Fibroblast of villous mesenchyme (primary cell): ENCODE data around the gene PELI3. TPM values are rescaled to one million over a fixed set of nuclear protein-coding genes. Genes with fewer than 3 reads are reported as not detected.

ENCODE experiments used
- DNase-seq: peaks from one replicate; pipeline ENCODE4 v3.0.0-alpha.2; 2010; ENCODE audit warnings: low read depth
- H3K4me3 ChIP-seq: 2 replicates; pipeline ENCODE4 v1.5.1; 2011; ENCODE audit warnings: low read depth, mild to moderate bottlenecking, low read length
- total RNA-seq: library from RNA; depleted of rRNA; stranded (reverse); fragments of >200 nt; gene quantifications from 2 replicates; pipeline ENCODE4 v1.2.3, GENCODE V29; 2012
- TF ChIP-seq, protein P1 (sequence below): IDR thresholded peaks from 2 replicates; pipeline ENCODE4 v1.5.1; 2012; ENCODE audit warnings: low read depth, mild to moderate bottlenecking, low read length; ENCODE audit not compliant: insufficient read depth

Gene PELI3
- total RNA-seq, 1 donor = 10.8 TPM

DNA sequence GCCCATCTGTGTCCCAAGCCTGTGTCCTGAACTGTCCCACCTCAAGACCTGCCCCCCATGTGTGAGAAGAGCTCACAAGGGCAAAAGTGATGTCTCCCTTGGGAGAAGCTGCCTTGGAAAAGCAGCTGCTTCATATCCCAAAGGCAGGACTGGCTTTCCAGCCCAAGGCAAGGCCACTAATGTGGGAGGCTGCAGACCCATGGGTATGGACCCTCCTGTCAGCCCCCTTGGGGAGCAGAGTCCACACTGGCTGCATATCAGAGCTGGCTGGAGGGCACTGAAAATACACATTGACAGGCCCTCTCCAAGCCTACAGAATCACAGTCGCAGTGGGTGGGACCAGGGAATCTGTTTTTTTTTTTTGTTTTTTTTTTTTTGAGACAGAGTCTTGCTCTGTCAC, 2.7 kb downstream of the PELI3 start:
- TF ChIP-seq, protein P1, sequence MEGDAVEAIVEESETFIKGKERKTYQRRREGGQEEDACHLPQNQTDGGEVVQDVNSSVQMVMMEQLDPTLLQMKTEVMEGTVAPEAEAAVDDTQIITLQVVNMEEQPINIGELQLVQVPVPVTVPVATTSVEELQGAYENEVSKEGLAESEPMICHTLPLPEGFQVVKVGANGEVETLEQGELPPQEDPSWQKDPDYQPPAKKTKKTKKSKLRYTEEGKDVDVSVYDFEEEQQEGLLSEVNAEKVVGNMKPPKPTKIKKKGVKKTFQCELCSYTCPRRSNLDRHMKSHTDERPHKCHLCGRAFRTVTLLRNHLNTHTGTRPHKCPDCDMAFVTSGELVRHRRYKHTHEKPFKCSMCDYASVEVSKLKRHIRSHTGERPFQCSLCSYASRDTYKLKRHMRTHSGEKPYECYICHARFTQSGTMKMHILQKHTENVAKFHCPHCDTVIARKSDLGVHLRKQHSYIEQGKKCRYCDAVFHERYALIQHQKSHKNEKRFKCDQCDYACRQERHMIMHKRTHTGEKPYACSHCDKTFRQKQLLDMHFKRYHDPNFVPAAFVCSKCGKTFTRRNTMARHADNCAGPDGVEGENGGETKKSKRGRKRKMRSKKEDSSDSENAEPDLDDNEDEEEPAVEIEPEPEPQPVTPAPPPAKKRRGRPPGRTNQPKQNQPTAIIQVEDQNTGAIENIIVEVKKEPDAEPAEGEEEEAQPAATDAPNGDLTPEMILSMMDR = no peak
- no peak overlapping the region for H3K4me3 ChIP-seq
- DNase-seq = no peak

DNA sequence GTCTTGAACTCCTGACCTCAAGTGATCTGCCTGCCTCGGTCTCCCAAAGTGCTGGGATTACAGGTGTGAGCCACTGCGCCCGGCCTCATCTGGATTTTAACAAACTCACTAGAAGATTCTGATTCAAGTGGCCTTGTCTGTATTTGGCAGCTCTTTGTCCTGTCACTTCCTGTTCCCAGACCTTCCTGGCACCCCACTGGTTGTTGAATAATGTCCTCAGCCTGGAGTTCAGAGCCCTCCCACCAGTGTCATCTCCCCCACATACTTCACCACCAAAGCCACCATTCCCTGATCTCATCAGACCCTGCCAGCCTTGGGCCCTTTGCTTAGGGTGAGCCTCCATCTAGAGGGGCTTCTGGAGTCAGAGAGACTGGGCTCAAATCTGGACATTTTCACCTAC, 3.3 kb downstream of the PELI3 start:
- H3K4me3 ChIP-seq = no peak overlapping the region
- DNase-seq = no peak
- TF ChIP-seq, protein P1 = no peak

DNA sequence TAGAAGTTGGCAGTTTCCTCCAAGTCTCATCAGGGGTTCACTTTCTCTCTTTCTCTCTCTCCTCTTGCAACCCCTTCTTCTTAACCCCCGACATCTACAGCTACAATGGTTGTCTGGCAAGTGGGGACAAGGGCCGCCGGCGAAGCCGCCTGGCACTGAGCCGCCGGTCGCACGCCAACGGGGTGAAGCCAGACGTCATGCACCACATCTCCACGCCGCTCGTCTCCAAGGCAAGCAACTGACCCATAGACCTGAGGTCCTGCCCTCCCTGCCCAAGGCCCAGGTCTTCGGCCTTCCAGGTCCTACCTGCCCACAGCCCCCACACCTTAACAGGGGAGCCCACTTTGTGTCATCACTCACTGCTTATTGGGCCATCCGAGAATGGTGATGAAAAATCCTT, 4.4 kb downstream of the PELI3 start:
- DNase-seq = no peak
- TF ChIP-seq, protein P1 = no peak
- no peak overlapping the region for H3K4me3 ChIP-seq

DNA sequence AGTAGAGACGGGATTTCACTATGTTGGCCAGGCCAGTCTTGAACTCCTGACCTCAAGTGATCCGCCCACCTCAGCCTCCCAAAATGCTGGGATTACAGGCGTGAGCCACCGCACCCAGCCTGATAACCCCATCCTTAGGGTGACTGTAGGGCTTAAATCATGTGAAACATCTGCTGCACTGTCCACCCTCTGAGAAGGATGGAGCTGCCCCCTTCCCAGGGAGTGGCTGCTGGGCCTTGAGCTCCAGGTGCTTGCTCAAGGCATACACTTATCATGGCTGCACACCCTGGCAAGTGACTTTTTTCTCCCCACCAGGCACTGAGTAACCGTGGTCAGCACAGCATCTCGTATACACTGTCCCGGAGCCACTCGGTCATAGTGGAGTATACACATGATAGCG, 5.3 kb downstream of the PELI3 start:
- DNase-seq = no peak
- TF ChIP-seq, protein P1 = no peak
- H3K4me3 ChIP-seq = no peak overlapping the region

DNA sequence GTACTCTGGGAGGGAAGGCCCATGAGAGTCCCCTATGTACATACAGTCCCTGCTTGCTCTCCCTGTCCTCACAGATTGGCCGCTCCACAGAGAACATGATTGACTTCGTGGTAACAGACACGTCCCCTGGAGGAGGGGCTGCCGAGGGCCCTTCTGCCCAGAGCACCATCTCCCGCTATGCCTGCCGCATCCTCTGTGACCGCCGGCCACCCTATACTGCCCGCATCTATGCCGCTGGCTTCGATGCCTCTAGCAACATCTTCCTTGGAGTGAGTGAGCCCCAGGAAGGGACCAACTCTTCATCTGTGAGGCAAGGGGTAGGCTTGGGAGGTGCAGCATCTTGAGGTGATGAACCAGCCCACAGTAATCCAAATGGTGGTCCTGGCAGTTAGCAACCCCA, 6.5 kb downstream of the PELI3 start:
- DNase-seq = no peak
- TF ChIP-seq, protein P1 = no peak
- no peak overlapping the region for H3K4me3 ChIP-seq

DNA sequence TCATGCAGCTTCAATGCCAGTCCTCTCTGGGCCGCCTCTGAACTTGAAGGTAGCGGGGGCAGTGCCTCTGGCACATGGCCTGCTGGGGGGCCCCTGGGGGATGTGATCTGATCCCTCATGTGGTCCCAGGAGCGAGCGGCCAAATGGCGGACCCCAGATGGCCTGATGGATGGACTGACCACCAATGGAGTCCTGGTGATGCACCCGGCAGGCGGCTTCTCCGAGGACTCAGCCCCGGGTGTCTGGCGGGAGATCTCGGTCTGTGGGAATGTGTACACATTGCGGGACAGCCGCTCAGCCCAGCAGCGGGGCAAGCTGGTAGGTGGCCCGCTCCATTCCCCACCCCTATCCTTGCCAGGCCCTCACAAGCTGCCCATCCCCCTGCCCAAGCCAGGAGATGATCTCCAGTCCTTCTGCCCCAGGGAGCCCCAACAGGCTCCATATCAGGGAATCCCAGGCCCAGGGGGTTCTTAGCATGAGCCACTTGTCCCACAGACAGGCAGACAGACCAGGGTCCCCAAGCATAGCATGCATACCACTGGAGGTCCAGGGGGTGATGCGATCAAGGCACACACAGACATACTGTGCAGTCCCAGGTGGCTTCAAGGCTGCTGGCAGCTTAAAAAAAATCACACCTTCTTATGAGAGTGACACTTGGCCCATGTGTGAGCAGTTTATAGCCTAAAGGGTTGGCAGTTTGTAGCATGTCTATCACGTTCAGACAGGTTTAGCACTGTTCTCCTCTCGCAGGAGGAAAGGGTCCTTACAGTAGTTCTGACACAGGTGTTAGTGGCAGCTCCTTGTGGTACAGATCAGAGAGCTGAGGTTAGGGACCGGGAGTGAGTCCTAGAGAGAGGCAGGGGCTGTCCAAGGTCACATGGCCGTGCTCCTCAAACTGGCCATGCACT, 7.2 kb downstream of the PELI3 start:
- H3K4me3 ChIP-seq = no peak overlapping the region
- TF ChIP-seq, protein P1 = no peak
- DNase-seq = no peak
